MM.1S (cell line): ENCODE measurements around the gene IL7R.

Experiments used
- EZH2 ChIP-seq: fragments of 300-600 bp; sonication (generic); optimal IDR thresholded peaks from 2 replicates; pipeline ENCODE3; 2017; ENCODE audit warnings: low read depth, mild to moderate bottlenecking, antibody characterized with exemption, low read length, mixed read lengths
- TF ChIP-seq, protein P1 (sequence below): fragments of 300-600 bp; sonication (generic); IDR thresholded peaks from 2 replicates; pipeline ENCODE4 v1.5.1; 2016; ENCODE audit warnings: antibody characterized with exemption, low read length, mixed read lengths

DNA sequence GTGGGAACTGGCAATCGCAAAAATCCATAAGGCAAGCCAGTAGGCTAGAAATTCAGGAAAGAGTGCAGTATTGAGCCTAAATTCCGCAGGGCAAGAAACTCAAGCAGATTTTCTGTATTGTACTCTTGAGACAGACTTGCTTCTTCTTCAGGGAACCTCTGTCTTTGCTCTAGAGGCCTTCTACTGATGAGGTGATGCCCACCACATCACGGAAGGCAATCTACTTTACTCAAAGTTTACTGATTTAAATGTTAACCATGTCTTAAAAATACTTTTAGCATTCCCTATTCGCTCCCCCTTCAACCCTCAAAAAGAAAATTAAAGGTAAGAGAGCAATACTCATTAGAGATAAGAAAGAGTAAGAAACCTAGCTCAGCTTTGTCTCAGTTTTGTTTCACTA is 11.3 kb downstream of the IL7R start:
- no peak for TF ChIP-seq EZH2
- TF ChIP-seq, protein P1, sequence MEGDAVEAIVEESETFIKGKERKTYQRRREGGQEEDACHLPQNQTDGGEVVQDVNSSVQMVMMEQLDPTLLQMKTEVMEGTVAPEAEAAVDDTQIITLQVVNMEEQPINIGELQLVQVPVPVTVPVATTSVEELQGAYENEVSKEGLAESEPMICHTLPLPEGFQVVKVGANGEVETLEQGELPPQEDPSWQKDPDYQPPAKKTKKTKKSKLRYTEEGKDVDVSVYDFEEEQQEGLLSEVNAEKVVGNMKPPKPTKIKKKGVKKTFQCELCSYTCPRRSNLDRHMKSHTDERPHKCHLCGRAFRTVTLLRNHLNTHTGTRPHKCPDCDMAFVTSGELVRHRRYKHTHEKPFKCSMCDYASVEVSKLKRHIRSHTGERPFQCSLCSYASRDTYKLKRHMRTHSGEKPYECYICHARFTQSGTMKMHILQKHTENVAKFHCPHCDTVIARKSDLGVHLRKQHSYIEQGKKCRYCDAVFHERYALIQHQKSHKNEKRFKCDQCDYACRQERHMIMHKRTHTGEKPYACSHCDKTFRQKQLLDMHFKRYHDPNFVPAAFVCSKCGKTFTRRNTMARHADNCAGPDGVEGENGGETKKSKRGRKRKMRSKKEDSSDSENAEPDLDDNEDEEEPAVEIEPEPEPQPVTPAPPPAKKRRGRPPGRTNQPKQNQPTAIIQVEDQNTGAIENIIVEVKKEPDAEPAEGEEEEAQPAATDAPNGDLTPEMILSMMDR, result no peak
